ENCODE measurements around the gene SNCB. TPM values are rescaled to one million over a fixed set of nuclear protein-coding genes. Genes with fewer than 3 reads are reported as not detected.
A peak's percentile ranks its signal among the peaks of the same experiment; 100 is the strongest.

Gene SNCB
- total and polyA plus RNA-seq, 2 of the 13 experiments (the other 11 are each of a cell fraction or from before 2014, with no cell fraction given), result not detected

DNA sequence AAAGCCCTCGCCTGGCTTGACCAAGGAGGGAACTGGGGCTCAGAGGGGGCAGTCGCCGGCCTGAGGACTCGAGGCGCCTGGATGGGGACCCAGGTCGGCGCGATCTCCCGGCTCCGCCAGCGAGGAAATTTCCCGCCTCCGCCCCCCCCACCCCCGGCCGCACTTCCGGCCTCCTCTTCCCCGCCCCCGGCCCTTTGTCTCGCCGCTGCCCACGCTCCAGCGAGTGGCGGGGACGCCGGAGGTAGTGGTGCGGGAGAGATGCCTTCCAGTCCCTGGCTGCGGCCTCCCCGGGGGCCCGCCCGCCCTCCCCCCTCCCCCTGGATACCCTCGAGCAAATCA lies 19.9 kb downstream of the SNCB start:
- intact Hi-C loops (cut with micrococcal nuclease; ENCODE audit: unreplicated experiment), result no loop called here
- CTCF ChIA-PET (ENCODE audit: low intra/inter-chr PET ratio, low total read pairs), result no interaction called here
- WGBS (ENCODE audit: low lambda C conversion rate), result 2% methylated on average over 5 of the region's 31 CpGs
- Histone ChIP-seq H3K4me2 (ENCODE audit: low read depth, low read length) (peak overlapping the region; percentile 84), H4K20me1 (ENCODE audit: insufficient read depth, low read length) (no peaks in the 10 kb centered on the region), H3K27me3 (ENCODE audit: control insufficient read depth in 1 of 2, insufficient read depth in 2 of 2, low read length in 2 of 2) (no peaks in the 10 kb centered on the region; a peak in 2 of 5 replicates), H3K36me3 (replicated peaks in 1 of 2; ENCODE audit: control insufficient read depth in 1 of 2, insufficient read depth in 2 of 2, low read length in 2 of 2) (no peaks in the 10 kb centered on the region), H2AFZ (ENCODE audit: low read length) (no peak overlapping the region), H3K4me1 (ENCODE audit: insufficient read depth, low read length) (peaks cover 14% of the 10 kb centered on the region), H3K4me3 (replicated peaks in 1 of 3; ENCODE audit: insufficient read depth in 1 of 3, low read depth in 2 of 3, low read length in 3 of 3) (peak overlapping the region; percentile 47 to 76 (median 59); a peak in 4 of 6 replicates), H3K9me3 (ENCODE audit: low read length) (no peaks in the 10 kb centered on the region), H3K79me2 (ENCODE audit: insufficient read depth, low read length) (no peaks in the 10 kb centered on the region), H3K27ac (ENCODE audit: extremely low read length, insufficient read depth, low read length) (no peak overlapping the region), H3K9ac (ENCODE audit: insufficient read depth, low read depth, low read length) (peak overlapping the region; percentile 22; the same call in 1 of the 2 replicates)
- BruUV-seq (replicated peaks), result no TSS peak
- POLR2A ChIA-PET, result no interaction called here
- FAIRE-seq (no peak), DNase-seq (ENCODE audit: low spot score) (no peak), ATAC-seq (no peak)
- in situ Hi-C loops (cut with HindIII; ENCODE audit: extremely low pct_ligation_motif_present, low pct_unique_long_range_greater_than_20kb), result no loop called here
- TF ChIP-seq KMT2B (CRISPR knock-in tag; IDR thresholded peaks at IDR 0.05) (no peak), HOXA9 (CRISPR knock-in tag; IDR thresholded peaks at IDR 0.05; ENCODE audit: borderline replicate concordance) (no peak), GABPB1 (CRISPR knock-in tag; IDR thresholded peaks at IDR 0.05) (peak; percentile 22; the same call in 1 of the 2 replicates), SMAD9 (CRISPR knock-in tag; IDR thresholded peaks at IDR 0.05) (no peak), CBFB (CRISPR knock-in tag; IDR thresholded peaks at IDR 0.05) (no peak), RARG (CRISPR knock-in tag; IDR thresholded peaks at IDR 0.05; ENCODE audit: low read depth) (no peak), ETV5 (CRISPR knock-in tag; IDR thresholded peaks at IDR 0.05; ENCODE audit: borderline replicate concordance) (no peak), TP53 (CRISPR knock-in tag; conservative IDR thresholded peaks at IDR 0.05) (no peak), ZNF562 (CRISPR knock-in tag; IDR thresholded peaks at IDR 0.05; ENCODE audit: borderline replicate concordance) (no peak), HMGA1 (CRISPR knock-in tag; conservative IDR thresholded peaks at IDR 0.05) (no peak), PHF20 (CRISPR knock-in tag; IDR thresholded peaks at IDR 0.05) (no peak), HOXD1 (CRISPR knock-in tag; IDR thresholded peaks at IDR 0.05) (no peak)
- TF ChIP-seq, protein P1, sequence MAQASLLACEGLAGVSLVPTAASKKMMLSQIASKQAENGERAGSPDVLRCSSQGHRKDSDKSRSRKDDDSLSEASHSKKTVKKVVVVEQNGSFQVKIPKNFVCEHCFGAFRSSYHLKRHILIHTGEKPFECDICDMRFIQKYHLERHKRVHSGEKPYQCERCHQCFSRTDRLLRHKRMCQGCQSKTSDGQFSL (CRISPR knock-in tag; IDR thresholded peaks at IDR 0.05), result peak; percentile 60
- TF ChIP-seq, protein P2, sequence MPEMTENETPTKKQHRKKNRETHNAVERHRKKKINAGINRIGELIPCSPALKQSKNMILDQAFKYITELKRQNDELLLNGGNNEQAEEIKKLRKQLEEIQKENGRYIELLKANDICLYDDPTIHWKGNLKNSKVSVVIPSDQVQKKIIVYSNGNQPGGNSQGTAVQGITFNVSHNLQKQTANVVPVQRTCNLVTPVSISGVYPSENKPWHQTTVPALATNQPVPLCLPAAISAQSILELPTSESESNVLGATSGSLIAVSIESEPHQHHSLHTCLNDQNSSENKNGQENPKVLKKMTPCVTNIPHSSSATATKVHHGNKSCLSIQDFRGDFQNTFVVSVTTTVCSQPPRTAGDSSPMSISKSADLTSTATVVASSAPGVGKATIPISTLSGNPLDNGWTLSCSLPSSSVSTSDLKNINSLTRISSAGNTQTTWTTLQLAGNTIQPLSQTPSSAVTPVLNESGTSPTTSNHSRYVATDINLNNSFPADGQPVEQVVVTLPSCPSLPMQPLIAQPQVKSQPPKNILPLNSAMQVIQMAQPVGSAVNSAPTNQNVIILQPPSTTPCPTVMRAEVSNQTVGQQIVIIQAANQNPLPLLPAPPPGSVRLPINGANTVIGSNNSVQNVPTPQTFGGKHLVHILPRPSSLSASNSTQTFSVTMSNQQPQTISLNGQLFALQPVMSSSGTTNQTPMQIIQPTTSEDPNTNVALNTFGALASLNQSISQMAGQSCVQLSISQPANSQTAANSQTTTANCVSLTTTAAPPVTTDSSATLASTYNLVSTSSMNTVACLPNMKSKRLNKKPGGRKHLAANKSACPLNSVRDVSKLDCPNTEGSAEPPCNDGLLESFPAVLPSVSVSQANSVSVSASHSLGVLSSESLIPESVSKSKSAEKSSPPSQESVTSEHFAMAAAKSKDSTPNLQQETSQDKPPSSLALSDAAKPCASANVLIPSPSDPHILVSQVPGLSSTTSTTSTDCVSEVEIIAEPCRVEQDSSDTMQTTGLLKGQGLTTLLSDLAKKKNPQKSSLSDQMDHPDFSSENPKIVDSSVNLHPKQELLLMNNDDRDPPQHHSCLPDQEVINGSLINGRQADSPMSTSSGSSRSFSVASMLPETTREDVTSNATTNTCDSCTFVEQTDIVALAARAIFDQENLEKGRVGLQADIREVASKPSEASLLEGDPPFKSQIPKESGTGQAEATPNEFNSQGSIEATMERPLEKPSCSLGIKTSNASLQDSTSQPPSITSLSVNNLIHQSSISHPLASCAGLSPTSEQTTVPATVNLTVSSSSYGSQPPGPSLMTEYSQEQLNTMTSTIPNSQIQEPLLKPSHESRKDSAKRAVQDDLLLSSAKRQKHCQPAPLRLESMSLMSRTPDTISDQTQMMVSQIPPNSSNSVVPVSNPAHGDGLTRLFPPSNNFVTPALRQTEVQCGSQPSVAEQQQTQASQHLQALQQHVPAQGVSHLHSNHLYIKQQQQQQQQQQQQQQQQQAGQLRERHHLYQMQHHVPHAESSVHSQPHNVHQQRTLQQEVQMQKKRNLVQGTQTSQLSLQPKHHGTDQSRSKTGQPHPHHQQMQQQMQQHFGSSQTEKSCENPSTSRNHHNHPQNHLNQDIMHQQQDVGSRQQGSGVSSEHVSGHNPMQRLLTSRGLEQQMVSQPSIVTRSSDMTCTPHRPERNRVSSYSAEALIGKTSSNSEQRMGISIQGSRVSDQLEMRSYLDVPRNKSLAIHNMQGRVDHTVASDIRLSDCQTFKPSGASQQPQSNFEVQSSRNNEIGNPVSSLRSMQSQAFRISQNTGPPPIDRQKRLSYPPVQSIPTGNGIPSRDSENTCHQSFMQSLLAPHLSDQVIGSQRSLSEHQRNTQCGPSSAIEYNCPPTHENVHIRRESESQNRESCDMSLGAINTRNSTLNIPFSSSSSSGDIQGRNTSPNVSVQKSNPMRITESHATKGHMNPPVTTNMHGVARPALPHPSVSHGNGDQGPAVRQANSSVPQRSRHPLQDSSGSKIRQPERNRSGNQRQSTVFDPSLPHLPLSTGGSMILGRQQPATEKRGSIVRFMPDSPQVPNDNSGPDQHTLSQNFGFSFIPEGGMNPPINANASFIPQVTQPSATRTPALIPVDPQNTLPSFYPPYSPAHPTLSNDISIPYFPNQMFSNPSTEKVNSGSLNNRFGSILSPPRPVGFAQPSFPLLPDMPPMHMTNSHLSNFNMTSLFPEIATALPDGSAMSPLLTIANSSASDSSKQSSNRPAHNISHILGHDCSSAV (CRISPR knock-in tag; IDR thresholded peaks at IDR 0.05; ENCODE audit: borderline replicate concordance), result no peak
- TF ChIP-seq, protein P3, sequence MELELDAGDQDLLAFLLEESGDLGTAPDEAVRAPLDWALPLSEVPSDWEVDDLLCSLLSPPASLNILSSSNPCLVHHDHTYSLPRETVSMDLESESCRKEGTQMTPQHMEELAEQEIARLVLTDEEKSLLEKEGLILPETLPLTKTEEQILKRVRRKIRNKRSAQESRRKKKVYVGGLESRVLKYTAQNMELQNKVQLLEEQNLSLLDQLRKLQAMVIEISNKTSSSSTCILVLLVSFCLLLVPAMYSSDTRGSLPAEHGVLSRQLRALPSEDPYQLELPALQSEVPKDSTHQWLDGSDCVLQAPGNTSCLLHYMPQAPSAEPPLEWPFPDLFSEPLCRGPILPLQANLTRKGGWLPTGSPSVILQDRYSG (CRISPR knock-in tag; IDR thresholded peaks at IDR 0.05), result no peak
- TF ChIP-seq, protein P4, sequence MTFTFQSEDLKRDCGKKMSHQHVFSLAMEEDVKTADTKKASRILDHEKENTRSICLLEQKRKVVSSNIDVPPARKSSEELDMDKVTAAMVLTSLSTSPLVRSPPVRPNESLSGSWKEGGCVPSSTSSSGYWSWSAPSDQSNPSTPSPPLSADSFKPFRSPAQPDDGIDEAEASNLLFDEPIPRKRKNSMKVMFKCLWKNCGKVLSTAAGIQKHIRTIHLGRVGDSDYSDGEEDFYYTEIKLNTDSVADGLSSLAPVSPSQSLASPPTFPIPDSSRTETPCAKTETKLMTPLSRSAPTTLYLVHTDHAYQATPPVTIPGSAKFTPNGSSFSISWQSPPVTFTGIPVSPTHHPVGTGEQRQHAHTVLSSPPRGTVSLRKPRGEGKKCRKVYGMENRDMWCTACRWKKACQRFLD (CRISPR knock-in tag; IDR thresholded peaks at IDR 0.05; ENCODE audit: borderline replicate concordance), result no peak
